Measurements from ENCODE around the gene CATSPERZ.

The CATSPERZ gene

GRCh38 chr11:64263021-64263946 is 36.9 kb upstream of the CATSPERZ start:
- no peak for FAIRE-seq
- DNase-seq (ENCODE audit: low spot score): no peak

GRCh38 chr11:64263947-64264317 is 36.2 kb upstream of the CATSPERZ start:
- FAIRE-seq (no peak), DNase-seq (ENCODE audit: low spot score) (no peak)

DNA sequence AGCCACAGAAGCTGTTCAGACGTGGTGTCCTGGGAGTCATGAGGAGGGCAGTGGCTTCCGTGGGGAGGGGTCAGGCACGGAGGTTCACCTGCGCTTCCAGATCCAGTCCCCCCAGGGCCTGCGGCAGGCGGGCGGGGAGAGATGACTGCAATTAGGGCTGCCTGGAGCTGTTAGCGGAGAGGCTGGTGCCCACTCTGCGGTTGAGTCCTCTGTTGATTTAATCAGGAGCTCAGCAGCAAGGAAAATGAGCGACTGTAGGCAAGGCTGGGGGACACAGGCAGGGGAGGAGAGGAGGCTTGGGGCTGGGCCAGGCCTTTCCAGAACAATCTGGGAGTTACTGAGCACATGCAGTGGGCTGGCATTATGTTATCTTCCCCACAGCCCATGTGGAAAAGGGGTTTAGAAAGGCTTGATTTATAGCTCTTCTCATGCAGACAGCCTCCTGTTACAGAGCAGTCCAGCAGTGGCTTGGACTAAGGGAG is 35.7 kb upstream of the CATSPERZ start:
- DNase-seq (ENCODE audit: low spot score): no peak
- FAIRE-seq: no peak

DNA sequence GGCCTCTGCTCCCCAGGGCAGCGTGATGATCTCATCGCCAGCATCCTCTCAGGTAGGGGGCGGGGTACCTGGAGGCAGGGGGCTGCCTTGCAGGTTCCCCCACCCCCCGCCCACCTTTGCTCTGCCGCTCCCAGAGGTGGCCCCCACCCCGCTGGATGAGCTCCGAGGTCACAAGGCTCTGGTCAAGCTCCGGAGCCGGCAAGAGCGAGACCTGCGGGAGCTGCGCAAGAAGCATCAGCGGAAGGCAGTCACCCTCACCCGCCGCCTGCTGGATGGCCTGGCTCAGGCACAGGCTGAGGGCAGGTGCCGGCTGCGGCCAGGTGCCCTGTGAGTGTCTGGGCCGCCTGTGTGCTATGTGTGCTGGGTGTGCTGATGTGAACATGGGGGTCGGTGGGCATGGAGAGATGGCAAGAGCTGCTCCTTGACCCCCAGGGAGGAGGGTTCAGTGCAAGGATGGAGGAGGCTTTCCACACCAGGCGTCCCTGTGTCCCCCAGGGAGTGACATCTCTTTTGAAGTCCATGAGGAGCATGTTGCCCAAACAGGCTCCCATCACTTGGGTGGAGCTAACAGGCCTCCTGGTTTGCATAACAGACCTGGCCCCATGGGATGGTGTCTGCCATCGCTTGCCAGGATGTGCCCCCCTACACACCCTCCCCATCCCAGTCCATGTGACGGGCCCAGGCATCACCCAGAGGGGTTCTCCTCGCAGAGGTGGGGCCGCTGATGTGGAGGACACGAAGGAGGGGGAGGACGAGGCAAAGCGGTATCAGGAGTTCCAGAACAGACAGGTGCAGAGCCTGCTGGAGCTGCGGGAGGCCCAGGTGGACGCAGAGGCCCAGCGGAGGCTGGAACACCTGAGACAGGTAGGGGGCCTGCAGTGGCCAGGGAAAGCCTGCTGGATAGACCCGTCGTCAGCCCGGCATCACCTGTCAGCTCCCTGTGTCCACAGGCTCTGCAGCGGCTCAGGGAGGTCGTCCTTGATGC is 34.7 kb upstream of the CATSPERZ start:
- FAIRE-seq (no peak), DNase-seq (ENCODE audit: low spot score) (no peak)

GRCh38 chr11:64266339-64266738 is 33.8 kb upstream of the CATSPERZ start:
- FAIRE-seq (no peak), DNase-seq (ENCODE audit: low spot score) (no peak)

GRCh38 chr11:64267207-64267945 is 32.8 kb upstream of the CATSPERZ start:
- no peak for DNase-seq (ENCODE audit: low spot score)
- FAIRE-seq: no peak

DNA sequence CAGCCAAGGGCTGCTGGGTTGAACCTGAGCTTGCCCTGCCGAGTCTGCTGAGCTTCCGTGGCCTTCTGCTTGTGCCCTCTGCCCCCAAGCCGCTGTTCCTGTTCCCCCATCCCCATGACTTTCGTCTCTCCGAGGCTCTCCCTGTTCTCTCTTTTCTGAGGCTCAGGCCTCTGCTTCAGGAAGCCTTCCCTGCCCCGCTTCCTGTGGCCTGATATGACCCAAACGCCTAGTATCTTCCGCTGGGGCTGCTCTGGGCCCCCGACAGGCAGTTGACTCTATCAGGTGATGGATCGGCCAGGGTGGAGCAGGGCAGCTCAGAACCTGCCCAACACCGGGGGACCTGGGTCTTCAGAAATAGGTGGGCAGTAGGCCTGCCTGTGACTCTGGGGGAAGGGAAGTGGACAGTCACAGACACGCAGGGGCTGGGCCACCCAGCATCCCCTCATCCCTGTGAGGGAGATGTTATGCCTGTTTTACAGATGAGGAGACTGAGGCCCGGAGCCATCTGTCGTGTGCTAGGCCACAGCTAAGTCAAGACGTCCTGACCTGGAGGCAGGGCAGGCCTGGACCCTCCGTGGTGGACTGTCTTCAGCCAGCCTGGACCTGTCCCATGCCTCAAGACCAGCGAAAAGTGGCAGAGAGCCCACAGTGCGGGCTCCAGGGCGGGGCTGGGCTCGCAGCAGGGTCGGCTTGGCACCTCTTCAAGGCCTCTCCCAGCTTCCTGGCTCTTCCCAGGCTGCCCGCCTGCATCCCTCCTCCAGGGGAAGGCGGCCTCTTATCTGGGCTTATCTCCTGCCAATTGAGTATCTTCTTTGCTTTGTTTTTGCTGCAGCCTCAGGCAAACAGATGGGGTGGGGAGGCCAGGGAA is 31.9 kb upstream of the CATSPERZ start:
- DNase-seq (ENCODE audit: low spot score) (no peak), FAIRE-seq (no peak)

DNA sequence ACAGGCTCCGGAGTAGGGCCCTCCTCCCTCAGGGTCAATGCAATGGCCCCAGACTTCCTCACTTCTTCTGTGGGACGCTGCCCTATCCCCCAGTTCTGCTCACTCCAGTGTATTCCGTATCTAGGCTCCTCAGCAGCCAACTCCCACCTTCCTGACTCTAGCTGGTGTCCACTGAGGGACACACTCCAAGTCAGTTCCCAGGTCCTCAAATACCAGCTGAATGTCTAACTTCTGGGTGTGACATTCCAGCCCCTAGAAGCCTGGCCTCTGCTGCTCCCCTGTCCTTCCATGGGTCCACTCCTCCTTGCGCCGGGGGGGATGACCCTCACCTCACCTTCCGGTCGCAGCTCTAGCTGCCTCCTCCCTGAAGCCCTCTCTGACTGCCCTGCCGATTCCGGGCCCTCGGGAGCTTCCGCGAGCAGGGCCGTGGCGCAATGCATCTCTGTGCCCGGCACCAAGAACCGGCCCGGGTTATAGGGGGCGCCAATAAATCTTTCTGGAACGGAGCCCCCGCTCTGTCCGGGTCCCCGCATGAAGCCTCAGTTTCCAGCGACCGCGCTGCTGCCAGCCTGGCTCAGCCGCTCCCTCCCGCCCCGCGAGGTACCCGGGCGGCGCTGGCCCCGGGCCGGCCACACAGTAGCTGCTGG is 31.1 kb upstream of the CATSPERZ start:
- DNase-seq (ENCODE audit: low spot score) (peak; percentile 45), FAIRE-seq (no peak)

DNA sequence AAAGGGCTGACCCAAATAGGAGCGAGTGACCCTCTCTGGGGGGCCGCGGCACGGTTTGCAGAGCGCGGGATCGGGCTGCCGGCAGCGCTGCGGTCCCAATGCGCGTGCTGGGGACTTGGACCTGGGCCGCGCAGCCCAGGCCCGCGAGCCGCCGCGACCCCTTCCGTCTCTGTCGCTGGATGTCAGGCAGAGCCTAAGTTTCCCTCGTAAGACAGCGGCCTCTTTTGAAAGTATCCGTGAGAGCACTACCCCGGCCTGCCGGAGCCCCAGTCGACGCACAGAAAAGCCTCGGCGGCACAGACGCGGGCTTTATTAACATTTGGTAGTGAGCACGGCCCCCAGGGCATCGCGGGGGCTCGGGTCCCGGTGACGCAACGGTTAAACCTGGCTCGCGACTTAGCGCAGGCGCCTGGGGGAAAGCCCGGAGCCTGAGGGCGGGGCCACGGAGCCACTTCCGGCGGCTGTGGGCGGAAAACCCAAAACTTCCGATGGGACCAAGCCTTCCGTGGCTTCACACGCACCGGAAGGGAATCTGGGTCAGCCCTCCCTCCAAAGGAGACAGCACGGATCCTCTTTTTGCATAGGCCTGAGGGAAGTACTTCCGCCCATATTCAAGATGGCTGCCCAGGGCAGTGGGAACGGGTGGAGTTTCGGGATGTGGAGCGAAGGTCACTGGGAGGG is 30.5 kb upstream of the CATSPERZ start:
- FAIRE-seq (no peak), DNase-seq (ENCODE audit: low spot score) (peak; percentile 92)

- DNase-seq (ENCODE audit: low spot score) (no peak), FAIRE-seq (no peak)
These were observed 24.9 kb upstream of the CATSPERZ start for GRCh38 chr11:64275031-64275800.

- FAIRE-seq: no peak
- no peak for DNase-seq (ENCODE audit: low spot score)
These were observed 24.3 kb upstream of the CATSPERZ start for GRCh38 chr11:64275841-64276240.

DNA sequence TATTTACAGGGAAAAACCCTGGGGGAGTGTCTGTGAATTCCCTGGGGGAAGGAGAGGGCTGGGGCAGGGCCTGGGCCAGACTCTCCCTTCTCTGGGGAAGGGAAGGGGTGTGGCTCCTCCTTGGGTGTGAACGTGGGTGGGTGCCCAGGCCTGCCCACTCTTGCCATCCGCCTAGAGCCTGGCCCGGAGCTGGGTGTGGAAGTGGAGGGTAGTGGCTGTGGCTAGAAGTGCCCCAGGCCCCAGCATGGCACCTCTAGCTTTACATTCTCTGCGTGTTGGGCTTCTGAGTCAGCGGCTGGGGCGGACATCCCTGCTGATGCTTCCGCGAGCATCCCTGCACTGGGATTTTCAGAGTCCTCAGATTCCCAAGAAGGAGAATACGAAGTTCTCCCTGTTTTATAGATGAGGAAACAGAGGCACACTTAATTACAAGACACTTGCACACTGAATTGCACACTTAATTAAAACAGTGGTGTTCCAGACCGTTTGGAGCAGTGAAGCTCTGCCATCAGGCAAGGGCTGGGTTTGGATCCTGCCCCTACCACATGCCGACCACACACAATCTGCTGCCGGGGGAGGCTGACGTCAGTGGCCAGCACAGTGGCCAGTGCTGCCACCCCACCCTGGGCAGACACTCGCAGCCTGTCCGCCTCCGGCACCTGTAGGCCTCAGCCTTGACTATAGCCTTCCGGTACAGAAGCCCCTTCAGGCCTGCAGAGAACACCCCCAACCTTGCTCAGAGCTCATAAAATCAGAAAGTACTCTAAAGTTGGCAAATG is 23.3 kb upstream of the CATSPERZ start:
- FAIRE-seq: no peak
- peak; percentile 64 for DNase-seq (ENCODE audit: low spot score)

DNA sequence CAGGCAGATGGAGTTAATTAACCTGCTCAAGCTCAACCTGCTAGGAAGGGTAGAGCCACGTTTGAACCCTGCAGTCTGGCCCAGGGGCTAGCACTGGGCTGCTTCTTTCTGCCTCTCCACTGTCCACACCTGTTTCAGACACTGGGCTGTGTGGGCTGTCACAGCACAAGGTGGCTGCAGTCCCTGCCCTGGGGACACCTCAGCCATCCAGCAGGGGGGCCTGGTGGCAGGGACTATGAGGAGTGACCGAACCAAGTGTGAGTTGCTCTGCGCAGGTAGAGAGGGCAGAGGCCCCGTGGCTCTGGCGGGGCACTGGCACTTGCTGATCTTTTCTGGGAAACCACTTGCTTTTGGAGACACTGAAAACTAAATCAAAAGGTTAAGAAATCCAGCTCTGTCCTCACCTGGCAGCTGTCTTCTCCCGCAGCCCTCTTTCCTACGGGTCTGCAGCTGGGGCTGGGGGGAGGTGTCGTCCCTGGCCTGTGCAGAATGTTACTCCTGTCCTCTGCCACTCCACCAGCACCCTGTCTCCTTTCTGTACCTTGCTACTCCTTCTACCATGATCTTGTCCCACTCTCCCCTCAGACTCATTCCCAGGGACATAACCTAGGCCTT is 21.5 kb upstream of the CATSPERZ start:
- FAIRE-seq: no peak
- no peak for DNase-seq (ENCODE audit: low spot score)

DNA sequence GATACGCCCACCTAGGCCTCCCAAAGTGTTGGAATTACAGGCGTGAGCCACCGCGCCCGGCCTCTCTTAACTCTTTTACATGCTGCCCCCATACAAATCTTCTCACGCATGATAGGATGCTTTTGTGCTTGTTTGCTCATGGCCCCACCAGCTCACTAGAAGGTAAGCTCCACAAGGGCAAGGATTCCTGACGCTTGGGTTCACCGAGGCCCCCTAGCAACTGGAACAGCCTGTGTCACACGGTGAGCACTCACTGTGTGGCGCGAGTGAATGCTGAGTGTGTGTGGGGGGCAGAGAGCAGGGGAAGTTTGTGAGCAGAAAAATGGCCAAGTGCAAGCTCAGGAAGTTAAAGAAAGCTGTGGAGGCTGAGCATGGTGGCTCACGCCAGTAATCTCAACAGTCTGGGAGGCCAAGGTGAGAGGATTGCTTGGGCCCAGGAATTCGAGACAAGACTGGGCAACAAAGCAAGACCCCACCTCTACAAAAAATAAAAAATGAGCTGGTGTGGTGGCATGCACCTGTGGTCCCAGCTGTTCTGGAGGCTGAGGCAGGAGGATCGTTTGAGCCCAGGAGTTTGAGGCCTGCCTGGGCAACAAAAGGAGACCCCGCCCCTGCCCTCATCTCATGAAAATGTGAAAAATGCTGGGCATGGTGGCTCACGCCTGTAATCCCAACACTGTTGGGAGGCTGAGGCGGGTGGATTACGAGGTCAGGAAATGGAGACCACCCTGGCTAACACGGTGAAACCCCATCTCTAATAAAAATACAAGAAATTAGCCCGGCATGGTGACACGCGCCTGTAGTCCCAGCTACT is 18.0 kb upstream of the CATSPERZ start:
- no peak for FAIRE-seq
- no peak for DNase-seq (ENCODE audit: low spot score)

GRCh38 chr11:64283092-64283491 is 17.1 kb upstream of the CATSPERZ start:
- FAIRE-seq: no peak
- no peak for DNase-seq (ENCODE audit: low spot score)
